ENCODE data around the gene CDK5R1. TPM values are rescaled to one million over a fixed set of nuclear protein-coding genes. Genes with fewer than 3 reads are reported as not detected.
A peak's percentile ranks its signal among the peaks of the same experiment; 100 is the strongest.

CDK5R1 gene
- total RNA-seq, 1 donor from 2014 or later, result 1.3 TPM

DNA sequence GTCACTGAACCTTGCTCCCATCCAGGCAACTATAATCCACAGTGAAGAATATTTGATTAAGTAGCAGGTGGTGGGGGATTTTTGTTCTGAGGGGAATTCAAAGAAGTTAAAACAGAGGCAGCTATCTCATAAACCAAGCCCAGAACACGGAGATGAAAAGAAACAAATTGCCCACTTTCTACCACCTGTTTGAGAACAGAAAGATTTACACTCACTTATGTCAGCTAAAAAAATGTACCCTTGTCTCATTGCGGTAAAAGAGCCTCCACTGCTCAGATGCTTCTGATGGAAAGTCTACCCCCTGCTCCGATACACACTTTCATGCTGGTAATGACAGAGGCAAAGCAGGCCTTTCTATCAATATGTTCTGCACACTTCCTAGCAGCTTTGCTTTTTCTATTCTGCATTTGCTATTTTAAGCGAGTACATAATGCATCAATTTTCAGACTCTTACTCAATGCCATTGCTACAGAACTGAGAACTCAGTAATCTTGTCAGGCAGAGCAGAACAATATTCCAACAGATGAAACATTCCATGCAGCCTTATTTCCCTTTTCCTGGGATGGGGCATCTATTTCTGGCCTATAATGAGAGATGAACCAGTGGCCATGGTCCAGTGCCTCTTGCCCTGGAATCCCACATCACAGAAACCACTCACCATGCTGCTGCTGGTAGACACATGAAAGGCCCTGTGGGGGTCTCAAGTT, 29.0 kb downstream of the CDK5R1 start:
- DNase-seq, result no peak
- no peaks in the 10 kb centered on the region for H3K9me3 ChIP-seq
- no peaks in the 10 kb centered on the region for H3K36me3 ChIP-seq
- H3K4me1 ChIP-seq, result peaks cover 16% of the 10 kb centered on the region
- TF ChIP-seq, protein P1, sequence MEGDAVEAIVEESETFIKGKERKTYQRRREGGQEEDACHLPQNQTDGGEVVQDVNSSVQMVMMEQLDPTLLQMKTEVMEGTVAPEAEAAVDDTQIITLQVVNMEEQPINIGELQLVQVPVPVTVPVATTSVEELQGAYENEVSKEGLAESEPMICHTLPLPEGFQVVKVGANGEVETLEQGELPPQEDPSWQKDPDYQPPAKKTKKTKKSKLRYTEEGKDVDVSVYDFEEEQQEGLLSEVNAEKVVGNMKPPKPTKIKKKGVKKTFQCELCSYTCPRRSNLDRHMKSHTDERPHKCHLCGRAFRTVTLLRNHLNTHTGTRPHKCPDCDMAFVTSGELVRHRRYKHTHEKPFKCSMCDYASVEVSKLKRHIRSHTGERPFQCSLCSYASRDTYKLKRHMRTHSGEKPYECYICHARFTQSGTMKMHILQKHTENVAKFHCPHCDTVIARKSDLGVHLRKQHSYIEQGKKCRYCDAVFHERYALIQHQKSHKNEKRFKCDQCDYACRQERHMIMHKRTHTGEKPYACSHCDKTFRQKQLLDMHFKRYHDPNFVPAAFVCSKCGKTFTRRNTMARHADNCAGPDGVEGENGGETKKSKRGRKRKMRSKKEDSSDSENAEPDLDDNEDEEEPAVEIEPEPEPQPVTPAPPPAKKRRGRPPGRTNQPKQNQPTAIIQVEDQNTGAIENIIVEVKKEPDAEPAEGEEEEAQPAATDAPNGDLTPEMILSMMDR (IDR thresholded peaks at IDR 0.05), result no peak
- no peak overlapping the region for H3K27ac ChIP-seq
- H3K27me3 ChIP-seq (ENCODE audit: low read depth), result no peaks in the 10 kb centered on the region
- no peak overlapping the region for H3K4me3 ChIP-seq
- intact Hi-C loops (cut with DNase I), result no loop called here
- ATAC-seq, result no peak

DNA sequence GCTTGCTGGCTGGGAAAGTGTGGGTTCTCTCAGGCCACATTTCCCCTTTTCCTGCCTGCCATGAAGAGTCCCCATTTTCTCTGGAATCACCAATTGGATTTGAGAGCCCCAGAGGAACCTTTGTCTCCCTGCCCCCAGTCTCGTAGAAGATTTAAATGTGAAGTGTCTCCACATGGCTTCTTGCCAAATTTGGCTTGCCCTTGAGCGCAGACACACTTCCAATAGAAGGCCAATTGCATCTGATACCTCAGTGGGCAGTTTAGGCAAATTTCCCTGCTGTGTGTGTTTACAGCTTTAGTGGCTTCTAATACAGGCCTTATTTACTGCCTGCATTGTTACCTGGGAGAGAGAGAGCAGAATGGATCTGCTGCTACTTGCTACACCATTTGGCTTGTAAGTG, 29.7 kb downstream of the CDK5R1 start:
- intact Hi-C loops (cut with DNase I), result no loop called here
- no peak for ATAC-seq
- TF ChIP-seq, protein P1 (IDR thresholded peaks at IDR 0.05), result no peak
- Histone ChIP-seq H3K4me1 (peaks cover 19% of the 10 kb centered on the region), H3K9me3 (no peaks in the 10 kb centered on the region), H3K27me3 (ENCODE audit: low read depth) (no peaks in the 10 kb centered on the region), H3K36me3 (no peaks in the 10 kb centered on the region), H3K4me3 (no peak overlapping the region), H3K27ac (no peak overlapping the region)
- no peak for DNase-seq

GRCh38 chr17:32516940-32517701, 30.3 kb downstream of the CDK5R1 start:
- ATAC-seq, result no peak
- H3K9me3 ChIP-seq, result no peaks in the 10 kb centered on the region
- intact Hi-C loops (cut with DNase I), result no loop called here
- peaks cover 19% of the 10 kb centered on the region for H3K4me1 ChIP-seq
- H3K27ac ChIP-seq, result no peak overlapping the region
- H3K36me3 ChIP-seq, result no peaks in the 10 kb centered on the region
- no peak overlapping the region for H3K4me3 ChIP-seq
- TF ChIP-seq, protein P1 (IDR thresholded peaks at IDR 0.05), result no peak
- DNase-seq, result no peak
- no peaks in the 10 kb centered on the region for H3K27me3 ChIP-seq (ENCODE audit: low read depth)

DNA sequence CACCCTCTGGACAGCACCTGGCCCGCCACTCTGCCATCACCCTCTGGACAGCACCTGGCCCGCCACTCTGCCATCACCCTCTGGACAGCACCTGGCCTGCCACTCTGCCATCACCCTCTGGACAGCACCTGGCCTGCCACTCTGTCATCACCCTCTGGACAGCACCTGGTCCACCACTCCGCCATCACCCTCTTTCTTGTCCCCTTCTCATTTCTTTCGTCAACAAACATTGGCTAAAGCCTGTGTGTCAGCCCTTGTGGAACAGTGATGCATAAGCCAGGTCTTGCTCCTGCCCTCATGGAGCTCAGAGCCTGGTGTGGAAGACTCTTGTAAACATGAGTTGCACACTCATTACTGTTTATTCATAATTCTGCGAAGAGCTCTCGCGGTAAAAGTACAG, 31.2 kb downstream of the CDK5R1 start:
- intact Hi-C loops (cut with DNase I), result no loop called here
- Histone ChIP-seq H3K9me3 (no peaks in the 10 kb centered on the region), H3K4me3 (no peak overlapping the region), H3K4me1 (peaks cover 19% of the 10 kb centered on the region), H3K27ac (no peak overlapping the region), H3K36me3 (no peaks in the 10 kb centered on the region), H3K27me3 (ENCODE audit: low read depth) (no peaks in the 10 kb centered on the region)
- ATAC-seq, result no peak
- DNase-seq, result no peak
- TF ChIP-seq, protein P1 (IDR thresholded peaks at IDR 0.05), result no peak

DNA sequence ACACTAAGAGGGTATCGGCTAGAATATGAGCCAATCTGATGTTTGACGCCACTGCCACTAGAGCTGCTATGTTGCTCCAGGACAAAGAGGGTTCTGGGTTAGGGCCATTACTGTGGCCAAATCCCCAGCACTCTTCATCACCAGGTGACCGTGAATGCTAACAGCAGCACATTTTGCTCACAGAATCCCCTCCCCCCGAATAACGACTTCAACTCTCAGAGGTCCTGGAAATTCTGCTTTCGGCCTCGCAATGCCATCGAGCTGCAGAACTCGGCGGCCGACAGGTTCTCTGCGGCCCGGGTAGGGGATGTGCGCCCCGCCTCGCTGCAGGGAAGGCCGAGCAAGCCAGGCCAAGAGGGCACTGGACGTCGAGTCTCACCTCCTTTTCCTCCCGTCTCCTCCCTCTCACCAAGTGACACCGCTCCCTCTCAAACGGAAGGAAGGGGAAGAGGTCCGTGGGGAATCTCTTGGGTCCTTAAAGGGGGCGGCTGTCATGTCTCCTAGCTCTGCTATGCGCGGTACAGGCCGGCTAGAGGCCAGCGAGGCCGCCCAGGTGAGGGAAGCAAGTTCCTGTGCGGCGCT, 31.9 kb downstream of the CDK5R1 start:
- Histone ChIP-seq H3K27ac (no peak overlapping the region), H3K36me3 (no peaks in the 10 kb centered on the region), H3K4me1 (peaks cover 19% of the 10 kb centered on the region), H3K4me3 (peak overlapping the region; percentile 52), H3K9me3 (no peaks in the 10 kb centered on the region), H3K27me3 (ENCODE audit: low read depth) (no peaks in the 10 kb centered on the region)
- TF ChIP-seq, protein P1 (IDR thresholded peaks at IDR 0.05), result no peak
- no peak for DNase-seq
- ATAC-seq, result no peak
- intact Hi-C loops (cut with DNase I), result no loop called here
